Kidney (tissue), 14 donors: ENCODE data around the gene TM9SF4. TPM values are rescaled to one million over a fixed set of nuclear protein-coding genes. Genes with fewer than 3 reads are reported as not detected.

Experiments used
- DNase-seq, 5 donors: peaks; one replicate each; pipeline ENCODE4 v3.0.0-alpha.2; 2013 to 2020
- FAIRE-seq: peaks from 2 replicates; lab custom pipeline; 2012; peaks lifted over from hg19 to GRCh38; lab: Jason Lieb, UNC
- H3K27ac ChIP-seq, 2 donors: one replicate each; pipeline ENCODE4 v1.7.0; 2013; ENCODE audit warnings: low read depth in 2 of 2, low read length in 2 of 2, inconsistent platforms in 1 of 2
- H3K27me3 ChIP-seq: one replicate; pipeline ENCODE4 v1.7.1; 2013; ENCODE audit warnings: low read length, inconsistent platforms; ENCODE audit not compliant: control insufficient read depth, insufficient read depth
- H3K36me3 ChIP-seq, 3 donors: one replicate each; pipeline versions ENCODE4 v1.7.0 to v1.7.1; 2013; ENCODE audit warnings: low read length in 3 of 3, control low read depth in 1 of 3, inconsistent platforms in 1 of 3; ENCODE audit not compliant: insufficient read depth in 3 of 3, control insufficient read depth in 2 of 3
- H3K4me1 ChIP-seq, 3 donors: one replicate each; pipeline versions ENCODE4 v1.7.0 to v1.7.1; 2013; ENCODE audit warnings: low read length in 3 of 3, inconsistent platforms in 1 of 3, low read depth in 1 of 3; ENCODE audit not compliant: control insufficient read depth in 2 of 3, insufficient read depth in 2 of 3
- H3K4me3 ChIP-seq, 3 donors: one replicate each; pipeline versions ENCODE4 v1.7.0 to v1.8.1; 2013; ENCODE audit warnings: low read length in 3 of 3, control low read depth in 1 of 3, inconsistent platforms in 1 of 3
- H3K9ac ChIP-seq, 3 donors: one replicate each; pipeline versions ENCODE4 v1.7.0 to v1.7.1; 2013; ENCODE audit warnings: low read length in 3 of 3, control low read depth in 1 of 3, inconsistent platforms in 1 of 3
- H3K9me3 ChIP-seq, 3 donors: one replicate each; pipeline versions ENCODE4 v1.7.0 to v1.7.1; 2013; ENCODE audit warnings: low read length in 3 of 3, control low read depth in 1 of 3, inconsistent platforms in 1 of 3; ENCODE audit not compliant: control insufficient read depth in 2 of 3, insufficient read depth in 1 of 3
- CTCF ChIP-seq: IDR thresholded peaks from 3 replicates; pipeline ENCODE4 v1.5.1; 2012; ENCODE audit warnings: mild to moderate bottlenecking, moderate library complexity, borderline replicate concordance; ENCODE audit not compliant: insufficient read depth; ENCODE audit errors: extremely low read depth
- intact Hi-C: fragments of 100-400 bp; cut with DNase I; formaldehyde crosslinking; loops from one replicate; pipeline ENCODE4 v1.11.1; 2022
- polyA plus RNA-seq: library from polyadenylated mRNA; stranded (reverse); fragments of 350-450 nt; fragmentation: Illumina TruSeq; extraction: RNeasy Lipid Tissue Mini Kit (QIAGEN cat#74804); gene quantifications from one replicate; pipeline ENCODE4 v1.2.3, GENCODE V29; 2014; ENCODE audit warnings: low read depth, low replicate concordance; ENCODE audit not compliant: insufficient read depth
- total RNA-seq: library from RNA; stranded (reverse); fragmentation: NEBNext Ultra II Directional; extraction: Animal tissue kit (Norgen Biotek cat#: 25700); gene quantifications from one replicate; pipeline ENCODE4 v1.2.1, GENCODE V29; 2021
- donor health status: control.
- donor health status: control.
- donor health status: control.
- donor health status: control.
- donor health status: control.
- donor health status: DM: yes; HTN: yes; CAD: no.
- donor health status: Normal renal cell carcinoma (clear cell type).

Gene TM9SF4
- total and polyA plus RNA-seq, 2 donors from 2014 or later = 26.3 to 52.0 TPM

- no peak overlapping the region for H3K27ac ChIP-seq
- no peak for TF ChIP-seq CTCF
These were observed 32.6 kb downstream of the TM9SF4 start for GRCh38 chr20:32142088-32142487.

GRCh38 chr20:32142991-32143390 lies 33.5 kb downstream of the TM9SF4 start:
- Histone ChIP-seq H3K36me3 (peaks cover 5 to 77% (median 43%) of the 10 kb centered on the region in 3 donors), H3K27ac (no peak overlapping the region), H3K4me3 (no peak overlapping the region), H3K27me3 (no peaks in the 10 kb centered on the region), H3K9ac (no peak overlapping the region), H3K4me1 (peaks cover 0 to 4% (median 0%) of the 10 kb centered on the region in 3 donors), H3K9me3 (no peaks in the 10 kb centered on the region)
- DNase-seq (peak in 1 of 5 donors; percentile 11), FAIRE-seq (no peak)
- intact Hi-C loops = no loop called here
- TF ChIP-seq CTCF = no peak

More at GRCh38 chr20:32142088-32142487, 32.6 kb downstream of the TM9SF4 start:
- Histone ChIP-seq H3K36me3 (peaks cover 10 to 86% (median 49%) of the 10 kb centered on the region in 3 donors), H3K9ac (no peak overlapping the region), H3K4me1 (peaks cover 0 to 4% (median 0%) of the 10 kb centered on the region in 3 donors), H3K27me3 (no peaks in the 10 kb centered on the region), H3K9me3 (no peaks in the 10 kb centered on the region), H3K4me3 (no peak overlapping the region)
- FAIRE-seq (no peak), DNase-seq (peak in 1 of 5 donors; percentile 3)
- intact Hi-C loops = no loop called here

DNA sequence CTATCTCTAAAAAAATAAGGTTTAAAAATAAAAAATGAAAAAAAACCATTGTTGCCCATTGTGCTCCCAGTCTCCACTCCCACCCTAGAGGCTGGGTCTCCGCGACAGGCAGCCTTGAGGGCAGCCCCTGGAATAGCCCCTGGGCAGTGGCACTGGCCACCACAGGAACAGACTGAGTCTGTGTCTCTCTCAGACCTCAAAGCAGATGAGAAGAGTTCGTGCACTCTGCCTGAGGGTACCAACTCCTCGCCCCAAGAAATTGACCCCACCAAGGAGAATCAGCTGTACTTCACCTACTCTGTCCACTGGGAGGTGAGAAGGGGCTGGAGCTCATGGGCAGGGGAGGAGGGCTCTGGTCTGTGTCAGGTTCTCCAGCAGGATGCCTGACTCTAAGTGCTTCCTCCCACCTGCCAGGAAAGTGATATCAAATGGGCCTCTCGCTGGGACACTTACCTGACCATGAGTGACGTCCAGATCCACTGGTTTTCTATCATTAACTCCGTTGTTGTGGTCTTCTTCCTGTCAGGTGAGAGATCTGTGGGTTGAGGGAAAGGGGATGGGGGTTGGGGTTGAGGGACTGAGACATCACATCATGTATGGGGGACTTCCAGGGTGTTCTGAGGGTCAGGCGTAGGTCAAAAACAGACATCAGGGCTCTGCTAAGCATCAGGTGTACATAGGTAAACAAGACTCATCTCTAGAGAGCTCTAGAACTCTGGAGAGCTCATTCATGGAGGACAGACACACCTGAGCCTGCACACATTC lies 35.6 kb downstream of the TM9SF4 start:
- intact Hi-C loops = no loop called here
- H3K4me3 ChIP-seq = no peak overlapping the region
- peak in 1 of 5 donors; percentile 10 for DNase-seq
- H3K27me3 ChIP-seq = no peaks in the 10 kb centered on the region
- FAIRE-seq = no peak
- TF ChIP-seq CTCF = no peak
- H3K9ac ChIP-seq = no peak overlapping the region
- no peak overlapping the region for H3K27ac ChIP-seq
- peaks cover 0 to 4% (median 0%) of the 10 kb centered on the region in 3 donors for H3K4me1 ChIP-seq
- H3K36me3 ChIP-seq = peaks cover 5 to 66% (median 46%) of the 10 kb centered on the region in 3 donors
- H3K9me3 ChIP-seq = no peaks in the 10 kb centered on the region
